ENCODE measurements around the gene HIGD2A. TPM values are rescaled to one million over a fixed set of nuclear protein-coding genes. Genes with fewer than 3 reads are reported as not detected.

The HIGD2A gene
- total RNA-seq, 1 experiment from 2014 or later: 98.2 TPM

- TF ChIP-seq, protein P1, sequence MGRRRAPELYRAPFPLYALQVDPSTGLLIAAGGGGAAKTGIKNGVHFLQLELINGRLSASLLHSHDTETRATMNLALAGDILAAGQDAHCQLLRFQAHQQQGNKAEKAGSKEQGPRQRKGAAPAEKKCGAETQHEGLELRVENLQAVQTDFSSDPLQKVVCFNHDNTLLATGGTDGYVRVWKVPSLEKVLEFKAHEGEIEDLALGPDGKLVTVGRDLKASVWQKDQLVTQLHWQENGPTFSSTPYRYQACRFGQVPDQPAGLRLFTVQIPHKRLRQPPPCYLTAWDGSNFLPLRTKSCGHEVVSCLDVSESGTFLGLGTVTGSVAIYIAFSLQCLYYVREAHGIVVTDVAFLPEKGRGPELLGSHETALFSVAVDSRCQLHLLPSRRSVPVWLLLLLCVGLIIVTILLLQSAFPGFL (CRISPR knock-in tag; IDR thresholded peaks at IDR 0.05; ENCODE audit: borderline replicate concordance): no peak
- no peak for TF ChIP-seq SMAD4 (CRISPR knock-in tag; IDR thresholded peaks at IDR 0.05)
- TF ChIP-seq RORB (CRISPR knock-in tag; IDR thresholded peaks at IDR 0.05): no peak
- TF ChIP-seq, protein P2, sequence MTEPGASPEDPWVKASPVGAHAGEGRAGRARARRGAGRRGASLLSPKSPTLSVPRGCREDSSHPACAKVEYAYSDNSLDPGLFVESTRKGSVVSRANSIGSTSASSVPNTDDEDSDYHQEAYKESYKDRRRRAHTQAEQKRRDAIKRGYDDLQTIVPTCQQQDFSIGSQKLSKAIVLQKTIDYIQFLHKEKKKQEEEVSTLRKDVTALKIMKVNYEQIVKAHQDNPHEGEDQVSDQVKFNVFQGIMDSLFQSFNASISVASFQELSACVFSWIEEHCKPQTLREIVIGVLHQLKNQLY (CRISPR knock-in tag; IDR thresholded peaks at IDR 0.05): no peak
- TF ChIP-seq ZBTB21 (CRISPR knock-in tag; IDR thresholded peaks at IDR 0.05; ENCODE audit: borderline replicate concordance): peak; percentile 68; the same call in 1 of the 2 replicates
- TF ChIP-seq, protein P3, sequence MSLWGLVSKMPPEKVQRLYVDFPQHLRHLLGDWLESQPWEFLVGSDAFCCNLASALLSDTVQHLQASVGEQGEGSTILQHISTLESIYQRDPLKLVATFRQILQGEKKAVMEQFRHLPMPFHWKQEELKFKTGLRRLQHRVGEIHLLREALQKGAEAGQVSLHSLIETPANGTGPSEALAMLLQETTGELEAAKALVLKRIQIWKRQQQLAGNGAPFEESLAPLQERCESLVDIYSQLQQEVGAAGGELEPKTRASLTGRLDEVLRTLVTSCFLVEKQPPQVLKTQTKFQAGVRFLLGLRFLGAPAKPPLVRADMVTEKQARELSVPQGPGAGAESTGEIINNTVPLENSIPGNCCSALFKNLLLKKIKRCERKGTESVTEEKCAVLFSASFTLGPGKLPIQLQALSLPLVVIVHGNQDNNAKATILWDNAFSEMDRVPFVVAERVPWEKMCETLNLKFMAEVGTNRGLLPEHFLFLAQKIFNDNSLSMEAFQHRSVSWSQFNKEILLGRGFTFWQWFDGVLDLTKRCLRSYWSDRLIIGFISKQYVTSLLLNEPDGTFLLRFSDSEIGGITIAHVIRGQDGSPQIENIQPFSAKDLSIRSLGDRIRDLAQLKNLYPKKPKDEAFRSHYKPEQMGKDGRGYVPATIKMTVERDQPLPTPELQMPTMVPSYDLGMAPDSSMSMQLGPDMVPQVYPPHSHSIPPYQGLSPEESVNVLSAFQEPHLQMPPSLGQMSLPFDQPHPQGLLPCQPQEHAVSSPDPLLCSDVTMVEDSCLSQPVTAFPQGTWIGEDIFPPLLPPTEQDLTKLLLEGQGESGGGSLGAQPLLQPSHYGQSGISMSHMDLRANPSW (CRISPR knock-in tag; conservative IDR thresholded peaks at IDR 0.05; ENCODE audit: low read depth): no peak
- TF ChIP-seq ESRRA (CRISPR knock-in tag; IDR thresholded peaks at IDR 0.05; ENCODE audit: borderline replicate concordance): peak; percentile 93
- TF ChIP-seq E2F5 (CRISPR knock-in tag; IDR thresholded peaks at IDR 0.05): peak; percentile 85
- TF ChIP-seq FOXK1 (CRISPR knock-in tag; IDR thresholded peaks at IDR 0.05): 0 out of 2 replicates have a peak, but pooled peaks have one; percentile 15
- TF ChIP-seq, protein P4, sequence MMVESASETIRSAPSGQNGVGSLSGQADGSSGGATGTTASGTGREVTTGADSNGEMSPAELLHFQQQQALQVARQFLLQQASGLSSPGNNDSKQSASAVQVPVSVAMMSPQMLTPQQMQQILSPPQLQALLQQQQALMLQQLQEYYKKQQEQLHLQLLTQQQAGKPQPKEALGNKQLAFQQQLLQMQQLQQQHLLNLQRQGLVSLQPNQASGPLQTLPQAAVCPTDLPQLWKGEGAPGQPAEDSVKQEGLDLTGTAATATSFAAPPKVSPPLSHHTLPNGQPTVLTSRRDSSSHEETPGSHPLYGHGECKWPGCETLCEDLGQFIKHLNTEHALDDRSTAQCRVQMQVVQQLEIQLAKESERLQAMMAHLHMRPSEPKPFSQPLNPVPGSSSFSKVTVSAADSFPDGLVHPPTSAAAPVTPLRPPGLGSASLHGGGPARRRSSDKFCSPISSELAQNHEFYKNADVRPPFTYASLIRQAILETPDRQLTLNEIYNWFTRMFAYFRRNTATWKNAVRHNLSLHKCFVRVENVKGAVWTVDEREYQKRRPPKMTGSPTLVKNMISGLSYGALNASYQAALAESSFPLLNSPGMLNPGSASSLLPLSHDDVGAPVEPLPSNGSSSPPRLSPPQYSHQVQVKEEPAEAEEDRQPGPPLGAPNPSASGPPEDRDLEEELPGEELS (CRISPR knock-in tag; IDR thresholded peaks at IDR 0.05): peak; percentile 79; the same call in 1 of the 2 replicates
- peak; percentile 92; the same call in 1 of the 2 replicates for TF ChIP-seq KAT7 (CRISPR knock-in tag; IDR thresholded peaks at IDR 0.05; ENCODE audit: borderline replicate concordance)
- peak; percentile 58 for TF ChIP-seq SP1 (CRISPR knock-in tag; conservative IDR thresholded peaks at IDR 0.05)
- no peak for TF ChIP-seq AFF4 (CRISPR knock-in tag; IDR thresholded peaks at IDR 0.05; ENCODE audit: borderline replicate concordance)
- no peak for TF ChIP-seq ZNF416 (CRISPR knock-in tag; IDR thresholded peaks at IDR 0.05)
- TF ChIP-seq SMAD3 (CRISPR knock-in tag; IDR thresholded peaks at IDR 0.05; ENCODE audit: borderline replicate concordance): peak; percentile 90
- TF ChIP-seq ZNF423 (CRISPR knock-in tag; IDR thresholded peaks at IDR 0.05): no peak
- TF ChIP-seq, protein P5, sequence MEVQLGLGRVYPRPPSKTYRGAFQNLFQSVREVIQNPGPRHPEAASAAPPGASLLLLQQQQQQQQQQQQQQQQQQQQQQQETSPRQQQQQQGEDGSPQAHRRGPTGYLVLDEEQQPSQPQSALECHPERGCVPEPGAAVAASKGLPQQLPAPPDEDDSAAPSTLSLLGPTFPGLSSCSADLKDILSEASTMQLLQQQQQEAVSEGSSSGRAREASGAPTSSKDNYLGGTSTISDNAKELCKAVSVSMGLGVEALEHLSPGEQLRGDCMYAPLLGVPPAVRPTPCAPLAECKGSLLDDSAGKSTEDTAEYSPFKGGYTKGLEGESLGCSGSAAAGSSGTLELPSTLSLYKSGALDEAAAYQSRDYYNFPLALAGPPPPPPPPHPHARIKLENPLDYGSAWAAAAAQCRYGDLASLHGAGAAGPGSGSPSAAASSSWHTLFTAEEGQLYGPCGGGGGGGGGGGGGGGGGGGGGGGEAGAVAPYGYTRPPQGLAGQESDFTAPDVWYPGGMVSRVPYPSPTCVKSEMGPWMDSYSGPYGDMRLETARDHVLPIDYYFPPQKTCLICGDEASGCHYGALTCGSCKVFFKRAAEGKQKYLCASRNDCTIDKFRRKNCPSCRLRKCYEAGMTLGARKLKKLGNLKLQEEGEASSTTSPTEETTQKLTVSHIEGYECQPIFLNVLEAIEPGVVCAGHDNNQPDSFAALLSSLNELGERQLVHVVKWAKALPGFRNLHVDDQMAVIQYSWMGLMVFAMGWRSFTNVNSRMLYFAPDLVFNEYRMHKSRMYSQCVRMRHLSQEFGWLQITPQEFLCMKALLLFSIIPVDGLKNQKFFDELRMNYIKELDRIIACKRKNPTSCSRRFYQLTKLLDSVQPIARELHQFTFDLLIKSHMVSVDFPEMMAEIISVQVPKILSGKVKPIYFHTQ (CRISPR knock-in tag; IDR thresholded peaks at IDR 0.05): no peak
- TF ChIP-seq ZNF671 (CRISPR knock-in tag; IDR thresholded peaks at IDR 0.05): no peak
- no peak for TF ChIP-seq ZSCAN18 (CRISPR knock-in tag; IDR thresholded peaks at IDR 0.05)
- TF ChIP-seq TEAD1 (CRISPR knock-in tag; IDR thresholded peaks at IDR 0.05): peak; percentile 80; the same call in 1 of the 2 replicates
Measured at GRCh38 chr5:176365351-176366231, 23.0 kb upstream of the HIGD2A start, which contains the start of gene ARL10 (continued).

Measured in WTC11 (cell line).